GM18867 (cell line): ENCODE data around the gene OSM.

Experiments used
- ATAC-seq: cut with Tn5 transposase; IDR thresholded peaks from one replicate; pipeline ENCODE4 v1.9.1; 2021; ENCODE audit warnings: mild to moderate bottlenecking, moderate library complexity; ENCODE audit not compliant: unreplicated experiment

Gene OSM

GRCh38 chr22:30297991-30298701, 31.5 kb upstream of the OSM start:
- ATAC-seq, result no peak

- no peak for ATAC-seq
Observed at GRCh38 chr22:30297276-30297990, 30.8 kb upstream of the OSM start.

GRCh38 chr22:30296833-30297232, 30.2 kb upstream of the OSM start:
- no peak for ATAC-seq

- ATAC-seq, result no peak
Observed at GRCh38 chr22:30296324-30296723, 29.7 kb upstream of the OSM start.

- ATAC-seq, result no peak
Observed at GRCh38 chr22:30295576-30295975, 28.9 kb upstream of the OSM start.

GRCh38 chr22:30294830-30295229, 28.2 kb upstream of the OSM start:
- ATAC-seq, result no peak

- no peak for ATAC-seq
Observed at GRCh38 chr22:30294066-30294465, 27.4 kb upstream of the OSM start.

GRCh38 chr22:30293026-30293425, 26.4 kb upstream of the OSM start:
- no peak for ATAC-seq

- no peak for ATAC-seq
Observed at GRCh38 chr22:30292069-30292970, 25.7 kb upstream of the OSM start.

GRCh38 chr22:30291058-30291892, 24.6 kb upstream of the OSM start:
- no peak for ATAC-seq

- no peak for ATAC-seq
Observed at GRCh38 chr22:30290342-30291057, 23.8 kb upstream of the OSM start.

GRCh38 chr22:30289980-30290313, 23.3 kb upstream of the OSM start:
- peak; percentile 6 for ATAC-seq

GRCh38 chr22:30289141-30289979, 22.7 kb upstream of the OSM start, which contains the start of gene CASTOR1:
Gene CASTOR1 (minus strand): TSS chr22:30289505. CDS start chr22:30289497, 8 bp downstream.
- peak; percentile 71 for ATAC-seq

- no peak for ATAC-seq
Observed at GRCh38 chr22:30288419-30289140, 21.9 kb upstream of the OSM start.

- no peak for ATAC-seq
Observed at GRCh38 chr22:30287648-30288418, 21.2 kb upstream of the OSM start.

- ATAC-seq, result no peak
Observed at GRCh38 chr22:30286813-30287647, 20.4 kb upstream of the OSM start.

- ATAC-seq, result no peak
Observed at GRCh38 chr22:30286331-30286730, 19.7 kb upstream of the OSM start.
